ENCODE data around the gene ADAMTS18.

The ADAMTS18 gene

DNA sequence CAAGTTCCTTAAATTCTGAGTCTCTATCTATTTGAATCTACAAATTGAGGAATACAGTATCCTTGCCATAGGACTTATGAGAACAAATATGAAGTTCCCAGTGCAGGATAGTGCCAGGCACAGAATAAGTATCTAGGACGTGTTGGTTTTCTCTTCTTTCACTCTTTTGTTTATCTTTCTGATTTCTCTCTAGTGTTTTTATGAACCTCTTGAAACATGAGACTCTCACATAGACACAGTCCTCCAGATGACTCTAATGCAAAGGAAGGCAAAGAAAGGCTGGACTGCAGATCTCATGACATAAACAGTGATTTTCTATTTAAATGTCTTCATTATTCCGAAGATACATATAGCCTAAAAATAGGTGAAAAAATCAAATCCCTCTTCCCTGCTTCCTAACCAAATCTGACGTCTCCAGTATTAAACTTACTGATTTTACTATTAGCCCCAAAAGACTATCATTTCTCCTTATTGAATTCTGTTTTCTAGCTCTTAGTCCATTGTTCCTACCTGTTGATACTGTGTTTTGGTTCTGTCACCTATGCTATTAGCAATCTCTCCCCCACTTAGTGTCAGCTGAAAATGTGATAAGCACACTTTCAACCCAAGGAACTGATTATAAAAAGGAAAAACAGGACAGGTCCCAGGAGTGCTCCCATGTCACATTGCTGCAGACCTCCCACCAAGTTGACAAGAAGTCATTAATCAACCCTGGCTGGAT is 24.9 kb upstream of the ADAMTS18 start:
- no peak overlapping the region for H3K9ac ChIP-seq (ENCODE audit: low read length)
- no peaks in the 10 kb centered on the region for H3K9me3 ChIP-seq (ENCODE audit: insufficient read depth, low read length)

GRCh38 chr16:77457046-77457445 is 22.2 kb upstream of the ADAMTS18 start:
- H3K4me1 ChIP-seq (ENCODE audit: low read length): no peaks in the 10 kb centered on the region
- no peaks in the 10 kb centered on the region for H3K9me3 ChIP-seq (ENCODE audit: insufficient read depth, low read length)
- H3K36me3 ChIP-seq (replicated peaks; ENCODE audit: low read depth, low read length): no peaks in the 10 kb centered on the region
- no peak overlapping the region for H3K27ac ChIP-seq (ENCODE audit: low read length)
- H4K20me1 ChIP-seq (ENCODE audit: insufficient read depth, low read length): no peaks in the 10 kb centered on the region
- H3K9ac ChIP-seq (ENCODE audit: low read length): no peak overlapping the region
- no peak overlapping the region for H2AFZ ChIP-seq (ENCODE audit: low read depth, low read length)
- no peak for TF ChIP-seq EZH2phosphoT487 (IDR thresholded peaks at IDR 0.05; ENCODE audit: low read depth)
- TF ChIP-seq, protein P1, sequence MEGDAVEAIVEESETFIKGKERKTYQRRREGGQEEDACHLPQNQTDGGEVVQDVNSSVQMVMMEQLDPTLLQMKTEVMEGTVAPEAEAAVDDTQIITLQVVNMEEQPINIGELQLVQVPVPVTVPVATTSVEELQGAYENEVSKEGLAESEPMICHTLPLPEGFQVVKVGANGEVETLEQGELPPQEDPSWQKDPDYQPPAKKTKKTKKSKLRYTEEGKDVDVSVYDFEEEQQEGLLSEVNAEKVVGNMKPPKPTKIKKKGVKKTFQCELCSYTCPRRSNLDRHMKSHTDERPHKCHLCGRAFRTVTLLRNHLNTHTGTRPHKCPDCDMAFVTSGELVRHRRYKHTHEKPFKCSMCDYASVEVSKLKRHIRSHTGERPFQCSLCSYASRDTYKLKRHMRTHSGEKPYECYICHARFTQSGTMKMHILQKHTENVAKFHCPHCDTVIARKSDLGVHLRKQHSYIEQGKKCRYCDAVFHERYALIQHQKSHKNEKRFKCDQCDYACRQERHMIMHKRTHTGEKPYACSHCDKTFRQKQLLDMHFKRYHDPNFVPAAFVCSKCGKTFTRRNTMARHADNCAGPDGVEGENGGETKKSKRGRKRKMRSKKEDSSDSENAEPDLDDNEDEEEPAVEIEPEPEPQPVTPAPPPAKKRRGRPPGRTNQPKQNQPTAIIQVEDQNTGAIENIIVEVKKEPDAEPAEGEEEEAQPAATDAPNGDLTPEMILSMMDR (IDR thresholded peaks at IDR 0.05; ENCODE audit: low read depth, low read length): no peak
- H3K4me3 ChIP-seq (ENCODE audit: low read length): no peak overlapping the region
- no peaks in the 10 kb centered on the region for H3K79me2 ChIP-seq (ENCODE audit: low read length)
- H3K4me2 ChIP-seq (ENCODE audit: low read length): no peak overlapping the region
- peaks cover 27% of the 10 kb centered on the region for H3K27me3 ChIP-seq (ENCODE audit: low read depth, low read length)

More for the DNA sequence above, 24.9 kb upstream of the ADAMTS18 start:
- H3K79me2 ChIP-seq (ENCODE audit: low read length): no peaks in the 10 kb centered on the region
- H3K4me2 ChIP-seq (ENCODE audit: low read length): no peak overlapping the region
- no peak overlapping the region for H3K4me3 ChIP-seq (ENCODE audit: low read length)
- no peaks in the 10 kb centered on the region for H3K4me1 ChIP-seq (ENCODE audit: low read length)
- H3K27me3 ChIP-seq (ENCODE audit: low read depth, low read length): peaks cover 34% of the 10 kb centered on the region
- TF ChIP-seq, protein P1 (IDR thresholded peaks at IDR 0.05; ENCODE audit: low read depth, low read length): no peak
- TF ChIP-seq EZH2phosphoT487 (IDR thresholded peaks at IDR 0.05; ENCODE audit: low read depth): no peak
- H2AFZ ChIP-seq (ENCODE audit: low read depth, low read length): no peak overlapping the region
- no peaks in the 10 kb centered on the region for H3K36me3 ChIP-seq (replicated peaks; ENCODE audit: low read depth, low read length)
- H3K27ac ChIP-seq (ENCODE audit: low read length): no peak overlapping the region
- H4K20me1 ChIP-seq (ENCODE audit: insufficient read depth, low read length): no peaks in the 10 kb centered on the region

DNA sequence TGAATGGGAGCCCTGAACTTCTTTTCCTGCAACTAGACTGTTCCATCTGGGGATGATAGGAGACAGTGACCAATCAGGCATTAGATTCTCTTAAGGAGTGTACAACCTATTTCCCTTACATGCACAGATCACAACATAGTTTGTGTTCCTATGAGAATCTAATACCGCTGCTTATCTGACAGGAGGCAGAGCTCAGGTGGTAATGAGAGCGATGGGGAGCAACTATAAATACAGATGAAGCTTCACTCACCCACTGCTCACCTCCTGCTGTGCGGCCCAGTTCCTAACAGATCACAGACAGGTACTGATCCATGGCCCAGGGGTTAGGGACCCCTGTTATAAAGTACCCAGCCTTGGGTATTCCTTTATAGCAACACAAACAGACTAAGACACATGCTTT is 17.4 kb upstream of the ADAMTS18 start:
- no peak overlapping the region for H3K27ac ChIP-seq (ENCODE audit: low read length)
- no peaks in the 10 kb centered on the region for H3K4me1 ChIP-seq (ENCODE audit: low read length)
- TF ChIP-seq, protein P1 (IDR thresholded peaks at IDR 0.05; ENCODE audit: low read depth, low read length): no peak
- no peak for TF ChIP-seq EZH2phosphoT487 (IDR thresholded peaks at IDR 0.05; ENCODE audit: low read depth)
- no peaks in the 10 kb centered on the region for H3K79me2 ChIP-seq (ENCODE audit: low read length)
- H3K9me3 ChIP-seq (ENCODE audit: insufficient read depth, low read length): no peaks in the 10 kb centered on the region
- H3K4me3 ChIP-seq (ENCODE audit: low read length): no peak overlapping the region
- no peak overlapping the region for H3K9ac ChIP-seq (ENCODE audit: low read length)
- no peak overlapping the region for H3K4me2 ChIP-seq (ENCODE audit: low read length)
- H3K36me3 ChIP-seq (replicated peaks; ENCODE audit: low read depth, low read length): no peaks in the 10 kb centered on the region
- peaks cover 9% of the 10 kb centered on the region for H3K27me3 ChIP-seq (ENCODE audit: low read depth, low read length)
- H2AFZ ChIP-seq (ENCODE audit: low read depth, low read length): no peak overlapping the region
- no peaks in the 10 kb centered on the region for H4K20me1 ChIP-seq (ENCODE audit: insufficient read depth, low read length)

DNA sequence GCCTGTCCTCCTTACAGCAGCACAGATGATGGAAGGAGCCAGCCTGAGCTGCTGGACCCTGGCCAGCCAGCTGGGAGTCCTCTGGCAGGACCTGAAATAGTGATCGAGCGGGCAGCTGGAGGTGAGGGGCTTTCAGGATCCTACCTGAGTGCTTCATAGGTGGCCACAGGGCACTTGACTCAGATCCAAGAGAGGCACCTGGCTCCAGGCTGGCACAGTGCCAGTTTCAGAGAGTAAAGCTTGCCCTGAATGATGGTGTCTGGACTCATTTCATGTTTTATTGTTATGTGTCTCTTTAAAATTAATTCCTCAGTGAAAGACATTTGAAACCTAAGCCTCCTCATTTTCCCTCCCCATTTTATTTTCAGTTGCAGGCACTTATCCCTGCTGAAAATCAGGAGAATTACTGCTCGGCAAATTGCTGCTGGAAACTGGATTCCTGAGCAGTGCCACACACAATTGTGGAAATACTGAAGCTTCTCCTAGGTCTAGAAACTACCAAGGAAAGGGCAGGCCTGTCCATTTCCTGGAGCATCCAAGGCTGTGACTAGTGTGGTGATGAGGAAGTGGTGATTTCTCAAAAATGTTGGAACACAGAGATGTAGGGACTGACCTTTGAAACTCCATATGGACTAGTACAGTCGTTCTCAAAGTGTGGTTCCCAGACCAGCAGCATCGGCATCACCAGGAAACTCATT is 16.1 kb upstream of the ADAMTS18 start:
- H3K4me1 ChIP-seq (ENCODE audit: low read length): no peaks in the 10 kb centered on the region
- no peak overlapping the region for H3K4me2 ChIP-seq (ENCODE audit: low read length)
- TF ChIP-seq, protein P1 (IDR thresholded peaks at IDR 0.05; ENCODE audit: low read depth, low read length): no peak
- no peak for TF ChIP-seq EZH2phosphoT487 (IDR thresholded peaks at IDR 0.05; ENCODE audit: low read depth)
- H4K20me1 ChIP-seq (ENCODE audit: insufficient read depth, low read length): no peaks in the 10 kb centered on the region
- H3K9me3 ChIP-seq (ENCODE audit: insufficient read depth, low read length): no peaks in the 10 kb centered on the region
- H3K4me3 ChIP-seq (ENCODE audit: low read length): no peak overlapping the region
- no peaks in the 10 kb centered on the region for H3K36me3 ChIP-seq (replicated peaks; ENCODE audit: low read depth, low read length)
- H3K9ac ChIP-seq (ENCODE audit: low read length): no peak overlapping the region
- no peak overlapping the region for H3K27ac ChIP-seq (ENCODE audit: low read length)
- no peaks in the 10 kb centered on the region for H3K79me2 ChIP-seq (ENCODE audit: low read length)
- no peak overlapping the region for H2AFZ ChIP-seq (ENCODE audit: low read depth, low read length)
- H3K27me3 ChIP-seq (ENCODE audit: low read depth, low read length): peaks cover 11% of the 10 kb centered on the region
